ENCODE results near the gene MIPOL1.
"Not testable (repeated sequence)": the region's sequence is repeated elsewhere in the genome, so short reads cannot be mapped to it uniquely, and the experiment has no call there.

Gene MIPOL1

GRCh38 chr14:37236044-37236443 is 38.3 kb downstream of the MIPOL1 start:
- not testable (repeated sequence) for DNase-seq

- no peak for DNase-seq
Observed at GRCh38 chr14:37237094-37237493, 39.4 kb downstream of the MIPOL1 start.

GRCh38 chr14:37237735-37238200 is 40.0 kb downstream of the MIPOL1 start:
- no peak for DNase-seq

GRCh38 chr14:37241198-37241597 is 43.5 kb downstream of the MIPOL1 start:
- no peak for DNase-seq

GRCh38 chr14:37246427-37246829 is 48.7 kb downstream of the MIPOL1 start:
- peak; percentile 4 for DNase-seq

GRCh38 chr14:37247791-37248461 is 50.2 kb downstream of the MIPOL1 start:
- DNase-seq, result no peak

- no peak for DNase-seq
Observed at GRCh38 chr14:37251775-37252174, 54.0 kb downstream of the MIPOL1 start.

- no peak for DNase-seq
Observed at GRCh38 chr14:37252434-37252833, 54.7 kb downstream of the MIPOL1 start.

- no peak for DNase-seq
Observed at GRCh38 chr14:37253905-37254304, 56.2 kb downstream of the MIPOL1 start.

GRCh38 chr14:37254411-37254947 is 56.7 kb downstream of the MIPOL1 start:
- DNase-seq, result no peak

- no peak for DNase-seq
Observed at GRCh38 chr14:37257501-37258070, 59.8 kb downstream of the MIPOL1 start.

GRCh38 chr14:37262649-37263048 is 64.9 kb downstream of the MIPOL1 start:
- DNase-seq, result no peak

- no peak for DNase-seq
Observed at GRCh38 chr14:37263656-37264236, 66.0 kb downstream of the MIPOL1 start.

GRCh38 chr14:37268788-37269187 is 71.1 kb downstream of the MIPOL1 start:
- DNase-seq, result no peak

GRCh38 chr14:37270629-37271028 is 72.9 kb downstream of the MIPOL1 start:
- DNase-seq, result no peak

GRCh38 chr14:37272569-37272968 is 74.8 kb downstream of the MIPOL1 start:
- no peak for DNase-seq

GRCh38 chr14:37274652-37275051 is 76.9 kb downstream of the MIPOL1 start:
- DNase-seq, result no peak

- no peak for DNase-seq
Observed at GRCh38 chr14:37275963-37276362, 78.2 kb downstream of the MIPOL1 start.

- no peak for DNase-seq
Observed at GRCh38 chr14:37278636-37279538, 81.2 kb downstream of the MIPOL1 start.

GRCh38 chr14:37279818-37280217 is 82.1 kb downstream of the MIPOL1 start:
- no peak for DNase-seq

- DNase-seq, result no peak
Observed at GRCh38 chr14:37284760-37285159, 87.0 kb downstream of the MIPOL1 start.

- no peak for DNase-seq
Observed at GRCh38 chr14:37285220-37285619, 87.5 kb downstream of the MIPOL1 start.

- DNase-seq, result no peak
Observed at GRCh38 chr14:37289688-37290087, 92.0 kb downstream of the MIPOL1 start.
